Retina (tissue), 1 donor: ENCODE measurements around the gene TRMT2A.

Experiments
- DNase-seq: peaks from one replicate; pipeline ENCODE4 v3.0.0-alpha.2; 2016

TRMT2A gene

GRCh38 chr22:20115691-20116375 is 1.2 kb downstream of the TRMT2A start, which contains the start of gene RANBP1:
Gene RANBP1 (plus strand): TSS chr22:20116104. CDS start chr22:20116185, 81 bp downstream.
- no peak for DNase-seq

- DNase-seq = no peak
Measured at GRCh38 chr22:20114506-20115475, 2.2 kb downstream of the TRMT2A start.

- no peak for DNase-seq
Measured at GRCh38 chr22:20113551-20114310, 3.3 kb downstream of the TRMT2A start.

GRCh38 chr22:20112623-20113511 is 4.2 kb downstream of the TRMT2A start:
- no peak for DNase-seq

- DNase-seq = no peak
Measured at GRCh38 chr22:20111689-20112622, 5.1 kb downstream of the TRMT2A start.

- peak; percentile 37 for DNase-seq
Measured at GRCh38 chr22:20111045-20111688, 5.9 kb downstream of the TRMT2A start.

GRCh38 chr22:20110359-20110985 is 6.6 kb downstream of the TRMT2A start:
- no peak for DNase-seq

- no peak for DNase-seq
Measured at GRCh38 chr22:20109411-20110358, 7.3 kb downstream of the TRMT2A start.

GRCh38 chr22:20108757-20109230 is 8.2 kb downstream of the TRMT2A start:
- DNase-seq = no peak

GRCh38 chr22:20107951-20108756 is 8.9 kb downstream of the TRMT2A start:
- no peak for DNase-seq

- no peak for DNase-seq
Measured at GRCh38 chr22:20107471-20107901, 9.5 kb downstream of the TRMT2A start.

GRCh38 chr22:20106849-20107237 is 10.2 kb downstream of the TRMT2A start:
- DNase-seq = no peak

GRCh38 chr22:20106205-20106848 is 10.7 kb downstream of the TRMT2A start:
- DNase-seq = no peak

GRCh38 chr22:20105456-20106204 is 11.4 kb downstream of the TRMT2A start:
- DNase-seq = no peak

GRCh38 chr22:20102203-20102780 is 14.7 kb downstream of the TRMT2A start:
- DNase-seq = no peak

GRCh38 chr22:20101638-20102037 is 15.4 kb downstream of the TRMT2A start:
- DNase-seq = no peak
